Stimulated activated CD4-positive, alpha-beta T cell treated with anti-CD3 and anti-CD28 coated beads, Interleukin-12 subunit alpha, Interleukin-12 subunit beta, amount 100 ng/mL, for 48 hours (primary cell): Measurements from ENCODE around the gene PPP1R1C.
"Not testable (repeated sequence)": the region's sequence is repeated elsewhere in the genome, so short reads cannot be mapped to it uniquely, and the experiment has no call there.

Experiments
- DNase-seq, 3 donors: peaks; one replicate each; pipeline ENCODE4 v3.0.0-alpha.2; 2020; ENCODE audit warnings: low read depth in 2 of 3, low spot score in 1 of 3

Gene PPP1R1C

DNA sequence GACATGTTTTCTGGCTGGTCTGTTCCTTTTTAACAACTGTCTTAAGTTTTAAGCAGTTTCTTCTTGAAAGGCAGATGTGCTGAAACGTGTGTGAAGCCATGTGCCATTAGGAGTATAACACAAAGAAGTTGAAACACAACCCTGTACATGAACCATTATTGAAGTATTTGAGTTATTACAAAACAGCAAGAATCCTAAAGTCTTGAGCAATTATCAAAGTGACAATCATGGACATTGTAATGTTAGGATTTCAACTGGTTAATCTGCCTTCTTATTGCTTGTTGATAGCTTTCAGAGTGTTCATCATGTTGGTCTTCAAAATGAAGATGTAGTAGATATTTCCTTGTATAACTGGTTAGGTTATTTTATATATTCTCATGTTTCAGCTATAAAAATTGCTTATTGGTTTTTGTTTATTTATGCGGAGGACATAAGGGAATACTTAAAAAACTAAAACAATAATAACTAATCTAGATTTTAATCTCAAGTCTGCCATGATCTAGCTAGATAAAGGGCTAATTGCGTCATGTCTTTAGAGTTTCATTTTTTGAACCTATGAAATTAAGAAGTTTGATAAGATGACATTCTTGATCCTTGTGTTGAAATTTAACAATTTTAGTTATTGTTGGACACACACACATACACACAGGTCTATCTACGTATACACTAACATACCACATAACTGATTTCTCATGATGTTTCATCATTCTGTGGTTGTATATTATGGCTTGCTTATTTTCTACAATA, 21.1 kb downstream of the PPP1R1C start:
- no peak for DNase-seq

DNA sequence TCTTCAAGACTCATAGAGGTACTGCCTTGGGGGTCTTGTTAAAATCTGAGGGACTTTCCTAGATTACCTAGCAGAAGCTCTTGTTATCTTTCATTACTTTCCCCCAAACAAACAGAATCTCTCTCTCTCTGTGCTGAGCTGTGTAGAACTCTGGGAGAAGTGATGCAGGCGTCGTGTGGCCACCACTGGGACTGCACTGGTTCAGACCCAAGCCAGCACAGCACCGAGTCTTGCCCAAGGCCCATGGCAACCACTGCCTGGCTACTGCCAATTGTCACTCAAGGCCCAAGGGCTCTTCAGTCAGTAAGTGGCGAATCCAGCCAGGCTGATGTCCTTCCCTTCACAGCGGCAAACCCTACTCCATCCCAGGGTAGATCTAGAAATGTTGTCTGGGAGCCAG, 28.6 kb downstream of the PPP1R1C start:
- DNase-seq: no peak

DNA sequence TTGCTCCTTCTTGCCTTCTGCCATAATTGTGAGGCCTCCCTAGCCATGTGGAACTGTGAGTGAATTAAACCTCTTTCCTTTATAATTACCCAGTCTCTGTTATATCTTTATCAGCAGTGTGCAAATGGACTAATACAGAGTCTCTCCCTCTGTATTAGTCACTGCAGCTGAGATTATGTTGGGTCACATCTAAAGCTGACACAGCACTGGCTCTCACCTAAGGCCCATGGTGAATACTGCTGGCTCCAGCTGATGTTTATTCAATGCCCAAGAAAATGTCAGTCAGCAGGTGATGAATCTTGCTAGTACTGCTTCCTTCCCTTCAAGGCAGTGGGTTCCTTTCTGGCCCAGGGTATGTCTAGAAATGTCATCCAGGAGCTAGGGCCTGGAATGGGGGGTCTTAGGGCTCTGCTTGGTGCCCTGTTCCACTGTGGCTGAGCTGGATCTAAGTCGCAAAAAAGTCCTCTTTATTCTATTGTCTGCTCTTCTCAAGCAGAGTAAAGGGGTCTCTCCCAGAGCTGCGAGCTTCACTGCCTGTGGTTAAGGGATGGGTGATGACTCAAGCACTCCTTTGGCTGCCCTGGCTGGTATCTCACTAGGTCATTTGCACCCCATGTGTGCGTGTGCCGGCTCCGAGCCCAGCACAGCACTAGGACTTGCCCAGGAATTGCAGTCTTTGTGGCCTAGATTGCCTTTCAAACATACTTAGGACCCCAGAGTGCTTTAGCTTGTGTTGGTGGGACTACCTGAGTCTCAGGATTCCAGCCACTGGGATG, 29.9 kb downstream of the PPP1R1C start:
- no peak for DNase-seq

DNA sequence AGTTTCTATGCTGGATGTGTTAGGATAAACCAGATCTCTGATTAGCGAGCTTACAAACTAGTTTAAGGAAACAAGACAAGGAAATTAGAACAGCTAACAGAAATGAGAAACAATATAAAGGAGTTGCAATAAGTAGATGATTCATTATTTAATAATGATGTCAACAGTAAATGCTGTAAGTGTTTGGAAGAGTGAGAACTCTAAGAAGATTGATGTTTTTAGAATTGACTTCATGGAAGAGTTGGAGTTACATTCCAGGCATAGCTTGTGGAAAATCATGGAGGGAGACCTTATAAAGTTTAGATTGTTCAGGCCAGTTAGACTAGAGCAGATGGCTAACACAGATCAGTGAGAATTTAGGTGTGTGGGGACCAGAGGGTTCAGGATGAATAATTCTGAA, 32.6 kb downstream of the PPP1R1C start:
- no peak for DNase-seq

DNA sequence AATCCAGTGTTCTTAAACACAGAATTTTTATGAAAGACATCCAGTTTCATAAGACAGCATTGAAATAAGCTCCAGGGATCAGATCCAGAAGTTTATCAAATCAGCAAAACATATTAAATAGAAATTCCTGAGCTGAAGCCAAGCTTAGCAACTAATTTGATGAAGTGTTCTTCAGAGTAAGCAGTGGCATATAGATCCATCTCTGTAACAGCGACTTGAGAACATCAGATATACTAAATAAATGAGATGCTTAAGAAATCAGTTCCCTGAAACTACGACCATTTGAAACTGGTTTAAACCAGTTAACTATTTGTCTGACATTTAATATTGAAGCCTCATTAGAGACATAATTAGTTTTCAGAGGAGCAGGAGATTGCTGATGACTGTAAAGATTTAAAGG, 34.1 kb downstream of the PPP1R1C start:
- no peak for DNase-seq

DNA sequence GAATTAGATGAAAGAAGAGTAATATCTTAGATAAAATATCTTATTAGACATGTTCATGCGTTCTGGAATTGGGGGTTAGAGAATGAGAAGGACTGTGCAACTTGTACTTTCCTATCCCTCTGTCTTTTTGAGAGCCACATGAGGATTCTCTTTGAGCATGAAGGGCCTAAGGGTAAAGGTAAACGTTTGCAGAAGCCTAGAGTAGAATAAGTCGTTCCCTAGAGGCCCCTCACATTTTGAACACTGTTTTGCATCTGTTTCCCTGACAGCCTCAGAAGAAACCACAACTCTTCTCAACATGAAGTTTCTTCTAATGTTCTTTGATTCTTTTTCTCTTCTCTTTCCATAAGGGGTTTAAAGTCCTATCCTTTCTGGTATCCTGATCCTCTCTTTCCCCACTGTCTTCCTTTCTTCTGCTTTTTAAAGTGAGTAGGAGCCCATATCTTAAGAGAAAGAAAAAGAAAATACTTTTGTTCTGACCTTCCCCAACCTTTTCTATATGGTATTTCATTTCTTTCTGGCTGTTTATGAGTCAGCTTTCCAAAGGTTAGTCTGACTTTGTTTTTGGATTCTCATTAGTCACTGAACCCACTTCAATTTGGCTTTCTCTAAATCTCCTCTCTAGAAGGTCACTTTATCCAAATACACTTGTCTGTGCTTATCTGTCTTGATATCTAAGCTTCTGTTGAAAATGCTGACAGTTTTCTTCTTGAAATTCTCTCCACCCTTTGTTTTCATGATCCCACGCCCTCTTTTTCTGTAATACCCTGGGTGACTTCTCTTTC, 34.8 kb downstream of the PPP1R1C start:
- no peak for DNase-seq

DNA sequence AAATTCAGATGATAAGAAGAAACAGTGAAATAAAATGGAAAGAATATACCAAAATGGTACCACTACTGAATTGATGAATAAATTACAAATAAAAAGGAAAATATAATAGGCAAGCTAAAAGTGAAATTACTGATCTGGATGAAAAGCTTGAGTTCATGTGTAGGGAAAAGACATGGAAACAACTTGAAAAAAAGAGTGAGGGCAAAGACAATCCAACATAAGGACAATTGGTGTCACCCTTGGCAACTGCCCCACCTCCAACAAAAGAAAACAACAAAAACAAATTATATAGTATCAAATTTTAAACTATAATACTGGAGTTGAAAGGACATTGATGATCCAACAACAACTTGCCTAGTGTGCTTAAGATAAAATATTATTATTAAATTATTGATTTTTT, 37.6 kb downstream of the PPP1R1C start:
- DNase-seq: no peak

DNA sequence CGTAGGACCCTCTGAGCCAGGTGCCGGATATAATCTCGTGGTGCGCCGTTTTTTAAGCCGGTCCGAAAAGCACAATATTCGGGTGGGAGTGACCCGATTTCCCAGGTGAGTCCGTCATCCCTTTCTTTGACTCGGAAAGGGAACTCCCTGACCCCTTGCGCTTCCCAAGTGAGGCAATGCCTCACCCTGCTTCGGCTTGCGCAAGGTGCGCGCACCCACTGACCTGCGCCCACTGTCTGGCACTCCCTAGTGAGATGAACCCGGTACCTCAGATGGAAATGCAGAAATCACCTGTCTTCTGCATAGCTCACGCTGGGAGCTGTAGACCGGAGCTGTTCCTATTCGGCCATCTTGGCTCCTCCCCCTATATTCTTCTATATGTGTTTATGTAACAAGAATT, 45.2 kb downstream of the PPP1R1C start:
- not testable (repeated sequence) for DNase-seq

DNA sequence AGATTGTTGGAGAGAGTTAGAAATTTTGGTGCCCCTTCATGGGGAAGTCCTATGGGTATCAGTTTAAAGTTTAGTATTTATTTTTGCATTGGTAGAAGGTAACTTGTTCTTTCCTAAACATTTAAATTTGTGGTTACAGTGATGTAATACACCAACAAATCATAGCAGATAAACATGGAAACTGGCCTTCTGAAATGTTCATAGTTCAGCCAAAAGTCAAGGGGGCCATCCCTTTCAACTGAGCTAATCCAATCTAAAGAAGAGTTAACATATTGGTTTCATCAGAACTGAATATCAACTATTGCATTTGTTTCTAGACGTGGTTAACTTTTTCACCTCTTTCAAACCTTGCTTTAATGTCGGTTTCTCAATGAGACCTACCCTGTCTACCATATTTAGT, 46.3 kb downstream of the PPP1R1C start:
- no peak for DNase-seq

DNA sequence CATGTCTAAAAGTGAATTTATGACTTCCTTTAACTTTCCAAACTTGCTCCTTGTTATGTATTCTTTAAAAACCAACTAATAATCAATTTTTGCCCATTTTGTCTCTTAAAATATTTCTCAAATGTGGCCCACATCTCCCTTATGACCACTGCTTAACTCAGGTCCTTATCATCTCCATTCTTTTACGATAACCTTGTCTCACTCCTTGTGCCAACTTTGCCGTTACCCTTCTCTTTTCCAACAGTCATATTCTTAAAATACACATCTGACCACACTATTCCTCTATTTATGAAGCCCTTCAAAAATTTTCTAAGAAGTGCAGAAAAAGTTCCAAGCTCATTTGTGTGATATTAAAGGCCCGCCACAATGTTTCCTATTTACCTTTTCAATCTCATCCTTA, 47.8 kb downstream of the PPP1R1C start:
- no peak for DNase-seq

DNA sequence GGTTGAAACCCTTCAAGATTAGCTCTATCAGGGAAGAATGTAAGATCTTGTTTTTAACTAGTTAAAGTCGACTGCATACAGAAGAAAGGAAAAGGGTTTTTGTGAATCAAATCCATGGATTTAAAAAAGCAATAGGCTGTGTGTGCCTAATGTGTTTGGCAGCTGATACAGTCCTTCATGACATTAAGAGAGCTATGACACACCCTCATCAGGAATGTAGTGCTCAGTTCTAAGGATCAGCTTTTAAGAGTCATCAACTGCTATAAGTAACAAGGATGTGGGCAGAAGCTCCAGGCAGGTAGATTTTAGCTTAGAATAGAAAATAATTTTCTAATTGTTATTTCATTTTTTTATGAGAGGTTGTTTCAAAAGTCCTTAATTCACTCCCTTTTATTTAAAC, 52.9 kb downstream of the PPP1R1C start:
- no peak for DNase-seq

DNA sequence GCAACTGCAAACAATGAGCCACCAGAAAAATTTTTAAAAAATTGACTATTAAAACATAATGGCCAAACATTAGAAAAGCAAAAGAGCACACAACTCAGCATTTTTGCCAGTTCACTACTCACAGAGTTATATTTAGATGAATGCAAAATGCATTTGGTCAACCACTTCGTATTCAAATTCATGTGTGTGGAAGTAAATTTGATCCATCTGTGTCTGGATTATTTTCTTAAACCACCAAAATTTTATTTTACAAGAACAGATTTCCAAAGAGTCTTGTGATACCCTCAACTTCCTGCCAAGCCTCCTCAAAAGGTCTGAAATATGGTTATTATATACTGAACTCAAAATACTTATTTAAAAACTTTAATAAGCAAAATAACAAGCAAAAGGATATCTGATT, 57.4 kb downstream of the PPP1R1C start:
- DNase-seq: no peak

DNA sequence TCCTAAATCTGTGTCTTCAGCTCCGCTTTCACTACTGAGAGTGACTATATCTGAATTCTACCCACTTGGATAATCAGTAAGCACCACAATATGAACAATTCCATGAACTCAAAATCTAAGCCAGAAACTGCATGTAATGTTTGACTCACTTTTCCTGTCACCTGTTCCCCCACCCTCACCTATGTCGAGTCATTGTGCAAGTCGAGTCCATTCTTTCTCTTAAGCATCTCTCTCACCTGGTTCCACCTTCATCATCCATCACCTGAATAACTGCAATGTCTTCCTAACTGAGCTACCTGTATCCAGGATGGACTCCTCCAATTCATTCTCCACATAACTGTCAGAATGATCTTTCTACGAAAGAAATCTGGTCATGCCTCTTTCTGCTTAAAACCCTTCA, 58.2 kb downstream of the PPP1R1C start:
- no peak for DNase-seq

DNA sequence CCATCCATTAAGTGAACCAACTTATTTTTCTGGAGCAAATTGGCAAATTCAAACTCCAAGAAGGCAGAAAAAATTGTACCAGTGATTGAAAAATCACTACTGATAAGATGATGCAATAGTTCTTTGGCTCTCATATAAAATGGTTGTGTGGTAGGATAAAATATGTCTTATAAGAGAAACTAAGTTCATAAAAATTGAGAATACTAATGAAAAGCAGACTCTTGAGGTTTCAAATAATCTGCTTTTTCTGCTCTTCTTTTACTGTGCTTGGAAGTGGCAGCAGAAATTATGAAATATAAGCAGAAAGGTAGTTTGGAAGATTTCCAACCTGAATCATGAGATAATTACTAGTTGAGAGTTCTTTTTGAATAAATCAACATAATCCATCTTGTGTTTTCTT, 61.9 kb downstream of the PPP1R1C start:
- no peak for DNase-seq

DNA sequence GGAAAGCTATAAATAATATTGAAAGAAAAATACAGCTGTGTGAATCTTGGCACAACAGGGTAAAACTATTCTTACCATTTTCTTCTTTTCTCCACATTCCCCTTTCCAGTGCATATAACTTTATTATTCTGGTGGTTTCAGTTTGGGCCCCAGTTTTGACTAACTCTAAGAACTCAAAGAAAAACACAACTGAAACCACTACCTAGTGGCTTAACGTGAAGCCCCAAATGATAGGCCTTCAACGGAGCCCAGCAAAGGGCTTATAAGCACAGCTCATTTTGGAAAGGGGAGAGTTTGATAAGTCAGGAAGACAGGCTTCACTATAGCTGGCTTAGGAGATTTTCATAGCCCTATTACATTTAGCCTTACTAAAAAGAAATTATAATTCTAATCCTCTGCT, 62.4 kb downstream of the PPP1R1C start:
- DNase-seq: no peak

DNA sequence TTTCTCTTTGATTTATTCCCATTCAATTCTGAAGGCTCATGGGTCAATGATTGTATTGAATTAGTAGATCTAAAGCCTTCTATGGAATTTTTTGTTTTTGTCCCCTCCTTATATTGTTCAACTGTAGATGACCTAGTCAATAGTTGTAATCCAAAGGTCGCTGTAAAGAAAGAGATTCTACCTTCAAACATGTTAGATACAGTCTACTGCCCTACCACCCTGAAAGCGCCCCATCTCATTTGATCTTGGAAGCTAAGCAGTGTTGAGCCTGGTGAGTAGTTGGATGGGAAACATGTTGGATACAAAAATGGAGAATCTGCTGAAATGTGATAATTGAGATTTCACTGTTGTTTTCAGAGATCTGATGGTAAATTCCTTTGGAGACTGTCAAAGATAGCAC, 63.0 kb downstream of the PPP1R1C start:
- no peak for DNase-seq

DNA sequence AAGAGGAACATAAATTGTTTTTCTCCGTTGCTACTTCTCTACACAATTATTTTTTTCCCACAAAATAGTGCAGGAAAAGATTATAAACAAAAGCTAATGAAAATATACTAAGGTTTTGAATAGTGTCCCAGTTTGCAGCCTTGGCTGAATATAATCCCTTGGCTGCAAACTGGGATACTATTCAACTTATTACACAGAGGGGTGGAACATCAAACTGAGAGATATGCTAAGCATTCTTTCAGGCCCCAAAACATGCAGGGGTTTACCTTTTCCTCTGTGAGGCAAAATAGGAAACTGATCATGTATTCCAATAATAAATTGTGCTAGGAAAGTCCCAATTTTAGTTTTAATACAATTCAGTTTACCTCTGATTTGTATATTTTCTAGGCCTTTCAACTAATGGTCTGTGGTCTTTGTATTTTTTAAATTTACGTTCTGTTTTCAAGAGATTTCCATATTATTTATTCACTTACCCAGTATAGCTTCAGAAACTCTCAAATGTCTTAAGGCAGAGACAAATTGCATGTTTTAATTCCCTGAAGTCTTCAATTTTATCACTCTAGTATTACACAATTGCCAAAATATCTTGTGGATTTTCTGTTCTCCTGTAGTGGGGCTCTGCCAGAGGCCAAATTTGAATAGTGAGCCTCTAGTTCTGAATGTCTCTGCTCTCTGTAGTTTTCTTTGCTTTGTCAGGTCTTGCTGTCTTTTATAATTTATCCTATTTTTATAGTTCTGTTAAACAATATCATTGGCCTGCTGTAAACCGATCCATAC, 63.9 kb downstream of the PPP1R1C start:
- DNase-seq: no peak

DNA sequence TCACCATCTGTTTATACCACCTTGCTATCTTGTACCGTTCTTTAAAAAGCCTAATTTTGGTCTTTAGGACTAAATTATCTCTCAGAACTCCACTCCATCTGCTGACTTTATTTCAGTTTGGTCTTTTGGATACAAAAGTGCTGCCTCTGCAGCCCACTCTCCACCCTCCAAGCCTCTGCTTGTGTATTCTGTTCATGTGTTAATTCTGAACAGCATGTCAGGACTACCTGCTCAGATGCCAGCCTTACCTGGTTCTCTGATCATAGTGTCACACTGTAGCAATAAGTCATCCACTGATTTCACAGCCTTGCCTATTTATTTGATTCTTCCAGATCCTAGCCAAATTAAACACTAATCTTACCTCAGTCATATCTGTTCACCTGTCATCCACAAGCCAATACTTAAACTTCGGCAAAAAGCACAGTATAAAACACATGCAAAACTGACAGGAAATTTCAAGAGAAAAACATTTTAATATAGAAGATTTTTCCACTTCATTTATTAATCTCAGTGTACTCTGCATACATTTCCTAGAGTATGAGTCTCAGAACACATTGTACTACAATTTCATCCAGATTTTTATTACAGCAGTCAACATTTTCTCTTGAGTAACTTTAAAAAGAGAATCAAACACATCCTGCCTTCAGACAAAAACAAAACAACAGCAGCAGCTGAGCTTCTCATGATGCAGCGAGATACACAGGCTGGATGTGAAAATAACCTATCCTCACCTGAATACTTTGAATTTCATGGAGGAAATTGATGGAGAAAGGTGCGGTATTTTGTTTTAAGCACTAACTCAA, 64.9 kb downstream of the PPP1R1C start:
- no peak for DNase-seq

DNA sequence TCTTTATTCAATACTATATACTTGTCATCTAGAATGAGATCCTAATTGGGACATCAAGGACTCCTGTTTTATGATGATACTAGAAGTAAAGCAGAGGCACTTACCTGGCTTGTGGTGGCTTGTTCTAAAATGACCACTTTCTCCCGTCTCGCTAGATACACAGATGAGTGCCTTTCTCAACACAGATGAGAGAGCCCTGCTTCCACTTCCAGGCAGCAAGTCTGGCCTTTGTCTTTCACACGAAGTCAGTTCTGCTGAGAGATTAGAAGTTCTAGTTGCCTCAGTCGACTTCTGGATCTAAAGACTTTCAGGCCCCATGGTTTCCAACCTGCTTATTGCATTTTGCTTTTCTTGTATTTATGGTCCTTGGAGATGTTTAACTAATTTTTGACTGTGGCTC, 70.3 kb downstream of the PPP1R1C start:
- DNase-seq: no peak

DNA sequence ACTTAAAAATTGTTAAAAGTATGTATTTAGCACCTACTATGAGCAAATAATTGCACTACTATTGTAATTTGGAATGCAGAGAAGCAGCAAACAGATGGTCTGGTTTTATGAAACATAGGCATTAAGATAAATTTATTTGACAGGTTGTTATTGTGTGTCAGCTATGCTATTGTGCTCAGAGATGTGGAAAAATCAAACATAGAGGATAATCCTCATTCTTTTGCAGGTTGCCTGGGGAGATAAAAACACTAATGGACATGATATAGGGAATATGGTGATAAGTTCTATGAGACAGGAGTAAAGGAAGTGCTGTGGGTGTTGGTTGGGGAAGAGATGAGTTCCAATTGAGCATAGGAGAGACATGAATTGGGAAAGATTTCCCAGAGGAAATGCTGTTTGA, 71.3 kb downstream of the PPP1R1C start:
- DNase-seq: no peak
